Right renal cortex interstitium (tissue), 3 donors: Measurements from ENCODE around the gene GAN. TPM values are rescaled to one million over a fixed set of nuclear protein-coding genes. Genes with fewer than 3 reads are reported as not detected.

Experiments
- DNase-seq, 3 donors: peaks; one replicate each; pipeline ENCODE4 v3.0.0-alpha.2; 2013; ENCODE audit warnings: low read depth in 3 of 3, low spot score in 2 of 3
- polyA plus RNA-seq, 3 donors: library from polyadenylated mRNA; unstranded; fragments of 120-200 nt; gene quantifications; one replicate each; pipeline ENCODE4 v1.2.1, GENCODE V29; 2013; ENCODE audit not compliant: insufficient read length in 3 of 3

The GAN gene, protein sequence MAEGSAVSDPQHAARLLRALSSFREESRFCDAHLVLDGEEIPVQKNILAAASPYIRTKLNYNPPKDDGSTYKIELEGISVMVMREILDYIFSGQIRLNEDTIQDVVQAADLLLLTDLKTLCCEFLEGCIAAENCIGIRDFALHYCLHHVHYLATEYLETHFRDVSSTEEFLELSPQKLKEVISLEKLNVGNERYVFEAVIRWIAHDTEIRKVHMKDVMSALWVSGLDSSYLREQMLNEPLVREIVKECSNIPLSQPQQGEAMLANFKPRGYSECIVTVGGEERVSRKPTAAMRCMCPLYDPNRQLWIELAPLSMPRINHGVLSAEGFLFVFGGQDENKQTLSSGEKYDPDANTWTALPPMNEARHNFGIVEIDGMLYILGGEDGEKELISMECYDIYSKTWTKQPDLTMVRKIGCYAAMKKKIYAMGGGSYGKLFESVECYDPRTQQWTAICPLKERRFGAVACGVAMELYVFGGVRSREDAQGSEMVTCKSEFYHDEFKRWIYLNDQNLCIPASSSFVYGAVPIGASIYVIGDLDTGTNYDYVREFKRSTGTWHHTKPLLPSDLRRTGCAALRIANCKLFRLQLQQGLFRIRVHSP
- 1 to 10 TPM; 2.1 to 2.6 (median 2.1) TPM for polyA plus RNA-seq

DNA sequence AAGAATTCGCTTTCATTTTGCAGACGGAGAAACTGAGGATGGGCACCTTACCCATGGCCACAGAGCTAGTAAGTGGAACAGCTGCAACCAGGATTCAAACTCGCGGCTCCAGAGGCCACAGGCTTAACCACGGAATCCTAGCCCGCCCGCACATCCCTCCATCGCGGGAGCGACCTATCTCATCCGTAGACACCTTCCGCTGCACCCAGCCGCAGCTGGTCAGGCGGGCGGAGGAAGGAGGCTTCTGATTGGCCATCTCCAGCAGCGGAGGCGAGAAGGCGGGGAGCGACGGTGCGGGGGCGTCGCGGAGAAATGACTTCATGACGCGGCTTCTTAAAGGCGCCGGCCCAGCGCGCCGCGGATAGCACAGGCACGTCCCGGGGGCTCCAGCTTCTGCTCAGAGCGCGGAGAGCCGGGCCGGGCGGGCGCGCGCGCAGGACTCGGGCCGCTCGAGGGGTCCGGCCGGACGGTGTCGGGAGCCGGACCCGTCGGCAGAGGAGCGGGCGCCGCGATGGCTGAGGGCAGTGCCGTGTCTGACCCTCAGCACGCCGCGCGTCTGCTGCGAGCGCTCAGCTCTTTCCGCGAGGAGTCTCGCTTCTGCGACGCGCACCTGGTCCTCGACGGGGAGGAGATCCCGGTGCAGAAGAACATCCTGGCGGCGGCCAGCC is at the start of gene GAN:
Gene GAN, plus strand, starts transcription at position 360 of the 668 bp plus-strand sequence. Its CDS starts 152 bp downstream, at position 512.
- DNase-seq = peak; percentile 81 to 90 (median 83)

DNA sequence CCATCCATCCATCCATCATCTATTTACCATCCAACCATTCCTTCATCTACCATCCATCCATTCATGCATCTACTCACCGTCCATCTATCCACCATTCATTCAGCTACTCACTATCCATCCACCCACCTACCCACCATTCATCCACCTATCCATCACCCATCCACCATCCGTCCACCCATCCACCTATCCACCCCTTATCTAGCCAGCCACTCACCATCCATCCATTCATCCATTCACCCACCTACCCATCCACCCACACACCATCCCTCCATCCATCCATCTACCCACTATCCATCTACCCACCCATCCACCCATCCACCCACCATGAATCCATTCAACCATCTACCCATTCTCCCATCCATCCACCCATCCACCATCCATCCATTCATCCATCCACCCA is 49.7 kb upstream of the GAN start:
- no peak for DNase-seq

DNA sequence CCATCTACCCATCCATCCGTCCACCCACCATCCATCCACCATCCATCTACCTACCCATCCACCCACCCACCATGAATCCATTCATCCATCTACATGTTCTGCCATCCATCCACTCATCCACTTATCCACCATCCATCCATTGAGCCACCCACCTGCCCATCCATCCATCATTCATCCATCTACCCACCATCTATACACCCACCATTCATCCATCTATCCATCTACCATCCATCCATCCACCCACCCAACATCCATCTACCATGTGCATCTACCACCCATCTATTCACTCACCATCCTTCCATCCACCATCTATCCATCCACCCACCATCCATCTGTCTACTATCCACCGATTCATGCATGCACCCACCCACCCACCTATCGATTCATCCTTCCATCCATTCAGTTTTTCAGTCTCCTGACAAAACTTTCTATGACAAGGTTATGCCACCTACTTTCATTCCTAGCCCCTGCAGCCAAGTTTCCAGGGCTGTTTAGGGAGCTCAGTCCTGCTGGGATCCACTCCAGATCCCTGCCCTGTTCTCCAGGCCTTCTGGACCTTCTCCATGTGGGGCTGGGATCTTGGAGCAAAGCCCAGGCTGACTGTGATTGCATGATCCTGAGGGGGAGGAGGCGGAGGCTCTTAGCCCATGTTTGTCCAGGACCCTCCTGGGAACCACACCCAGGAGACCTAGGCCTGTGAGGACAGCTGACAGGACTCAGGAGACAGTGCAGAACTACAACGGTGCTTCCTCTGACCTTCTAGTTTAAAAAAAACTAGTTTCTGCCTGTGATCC is 48.9 kb upstream of the GAN start:
- DNase-seq = no peak

DNA sequence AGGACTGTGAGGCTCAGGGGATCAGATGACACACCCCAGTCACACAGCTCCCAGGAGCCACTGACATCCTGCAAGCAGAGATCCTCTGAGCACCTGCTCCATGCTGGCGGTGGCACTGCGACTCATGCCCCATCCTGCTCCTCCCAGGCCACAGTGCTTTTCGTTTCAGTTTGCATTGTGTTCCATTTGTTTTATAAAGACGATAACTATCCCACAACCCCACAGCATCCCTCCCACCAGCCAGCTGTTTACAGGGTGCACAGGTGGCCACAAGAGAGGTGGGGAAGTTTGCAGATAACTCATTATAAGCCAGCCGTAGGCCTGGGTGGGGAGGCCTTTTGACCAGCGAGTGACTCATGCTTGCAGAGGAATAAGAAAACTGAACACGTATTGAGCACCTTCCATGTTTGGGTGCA is 48.1 kb upstream of the GAN start:
- no peak for DNase-seq

DNA sequence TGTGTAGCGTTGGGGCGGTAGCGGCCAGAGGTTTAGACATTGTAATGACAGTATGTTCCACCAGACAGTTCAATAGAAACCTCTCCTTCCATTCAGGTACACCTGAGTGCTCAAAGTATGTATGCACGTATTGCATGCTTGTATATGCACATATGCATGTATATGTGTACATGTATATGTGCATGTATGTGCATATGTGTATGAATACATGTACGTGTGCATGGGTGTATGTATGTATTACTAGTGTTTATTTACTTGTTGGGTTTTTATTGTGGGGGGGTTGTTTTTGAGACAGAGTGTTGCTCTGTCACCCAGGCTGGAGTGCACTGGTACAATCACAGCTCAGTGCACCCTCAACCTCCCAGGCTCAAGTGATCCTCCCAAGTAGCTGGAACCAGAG is 46.3 kb upstream of the GAN start:
- DNase-seq = no peak

DNA sequence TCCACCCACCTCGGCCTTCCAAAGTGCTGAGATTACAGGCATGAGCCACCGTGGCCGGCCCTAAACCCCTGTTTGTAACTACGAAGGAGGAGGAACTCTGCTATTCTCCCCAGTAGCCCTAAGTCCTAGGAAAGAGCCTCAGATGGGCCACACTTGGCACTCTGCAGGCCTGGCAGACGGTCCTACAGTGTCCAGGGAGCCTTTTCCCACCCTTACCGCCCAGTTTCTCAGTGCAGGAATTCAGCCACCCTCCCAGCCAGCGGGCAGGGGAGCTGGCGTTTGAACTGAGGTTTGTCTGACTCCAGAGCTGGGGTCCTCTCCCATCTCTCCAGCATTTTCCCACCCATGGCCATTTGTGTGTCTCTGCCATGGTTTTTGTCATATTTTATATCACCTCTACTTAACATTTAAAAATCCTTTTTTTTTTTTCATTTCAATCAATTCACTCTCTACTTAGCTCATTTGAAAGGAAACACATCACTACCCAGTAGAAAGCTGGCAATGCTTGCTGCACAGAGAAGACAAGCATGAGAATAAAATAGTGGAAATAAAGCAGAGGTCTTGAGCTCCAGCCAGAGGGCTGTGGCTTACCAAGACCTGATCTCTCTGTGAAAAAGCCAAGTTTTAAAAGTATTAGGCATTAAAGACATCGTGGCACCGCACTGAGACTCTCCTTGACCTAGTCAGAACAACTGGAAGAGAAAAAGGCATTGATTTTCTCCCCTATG is 41.4 kb upstream of the GAN start:
- DNase-seq = no peak

DNA sequence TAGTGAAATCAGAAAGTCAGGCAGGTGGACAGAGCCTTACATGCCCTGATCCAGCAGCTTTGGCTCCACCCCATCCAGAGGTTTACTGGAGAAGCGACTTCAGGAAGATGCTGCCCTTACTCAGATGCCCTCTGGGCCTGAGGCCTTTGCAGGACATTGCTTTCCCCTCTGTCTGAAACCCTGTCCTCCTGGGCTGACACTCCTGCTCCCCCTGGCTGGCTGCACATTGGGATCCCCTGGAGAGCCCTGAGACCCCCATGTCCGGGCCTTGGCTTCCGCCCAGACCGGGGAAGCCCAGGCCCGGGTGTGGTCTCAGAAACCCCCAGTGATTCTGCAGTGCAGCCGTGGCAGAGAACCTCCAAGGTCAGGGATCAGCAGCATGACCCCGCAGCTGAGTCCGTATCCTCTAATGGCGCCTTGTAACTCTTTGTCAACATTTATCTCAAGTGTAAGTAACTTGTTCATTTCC is 39.7 kb upstream of the GAN start:
- no peak for DNase-seq

DNA sequence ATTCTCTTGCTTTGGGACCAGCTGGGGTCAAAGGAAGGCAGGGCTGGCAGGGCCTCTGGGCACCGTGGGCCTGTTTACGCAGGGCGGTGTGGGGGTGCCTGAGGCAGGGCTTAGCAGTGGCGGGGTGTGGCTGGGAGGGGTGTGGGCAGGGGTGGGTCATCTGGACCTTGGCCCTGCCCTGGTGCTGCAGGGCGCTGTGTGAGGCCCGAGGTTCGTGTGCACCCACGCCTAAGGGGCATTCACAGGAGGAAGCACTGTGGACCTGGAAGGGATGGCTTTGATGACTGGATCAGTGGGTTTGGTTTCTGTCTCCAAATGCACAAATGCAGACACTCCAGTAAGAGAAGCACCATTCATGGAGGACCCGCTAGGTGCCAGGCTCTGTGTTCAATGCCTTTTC is 39.0 kb upstream of the GAN start:
- DNase-seq = no peak

DNA sequence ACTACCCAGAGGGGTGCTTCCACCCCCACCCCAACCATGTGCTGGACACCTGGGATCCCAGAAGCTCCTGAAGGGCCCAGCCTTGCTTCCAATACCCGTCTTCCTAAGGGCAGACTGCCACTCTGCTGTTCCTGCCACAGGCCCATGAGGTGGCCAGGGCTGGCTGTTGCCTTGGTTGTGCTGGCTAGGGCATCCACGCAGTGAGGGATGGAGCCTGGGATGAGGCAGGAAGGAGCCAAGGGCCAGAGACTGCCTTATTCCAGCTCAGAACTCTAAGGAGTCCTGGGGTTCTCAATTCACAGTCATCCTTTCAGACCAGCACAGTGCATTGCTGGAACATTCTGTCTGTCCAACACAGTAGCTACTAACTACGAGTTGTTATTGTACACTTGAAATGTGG is 38.4 kb upstream of the GAN start:
- DNase-seq = no peak

DNA sequence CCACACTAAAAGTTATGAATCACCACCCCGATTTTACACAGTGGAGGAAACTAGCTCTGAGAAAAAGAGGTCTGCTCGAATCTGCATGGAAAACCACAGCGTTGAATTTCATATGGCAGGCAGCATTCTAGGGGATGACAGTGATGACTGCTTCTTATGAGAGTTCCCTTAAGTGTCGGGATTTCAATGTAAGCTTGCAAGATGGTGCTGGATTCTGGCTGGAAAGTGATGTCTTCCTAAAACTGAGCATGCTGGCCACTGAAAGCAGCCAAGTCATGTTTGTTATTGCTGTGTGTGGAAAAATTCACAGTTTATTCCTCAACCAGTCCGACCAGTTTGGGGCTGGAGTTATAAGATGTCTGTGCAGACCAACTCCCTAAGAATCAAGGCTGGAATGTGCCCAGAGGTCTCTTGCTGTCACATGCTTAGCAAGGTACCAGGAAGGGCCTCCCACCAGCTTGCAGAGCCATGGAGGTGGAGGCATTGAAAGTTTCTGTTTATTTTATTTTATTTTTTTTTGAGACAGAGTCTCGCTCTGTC is 37.2 kb upstream of the GAN start:
- no peak for DNase-seq

DNA sequence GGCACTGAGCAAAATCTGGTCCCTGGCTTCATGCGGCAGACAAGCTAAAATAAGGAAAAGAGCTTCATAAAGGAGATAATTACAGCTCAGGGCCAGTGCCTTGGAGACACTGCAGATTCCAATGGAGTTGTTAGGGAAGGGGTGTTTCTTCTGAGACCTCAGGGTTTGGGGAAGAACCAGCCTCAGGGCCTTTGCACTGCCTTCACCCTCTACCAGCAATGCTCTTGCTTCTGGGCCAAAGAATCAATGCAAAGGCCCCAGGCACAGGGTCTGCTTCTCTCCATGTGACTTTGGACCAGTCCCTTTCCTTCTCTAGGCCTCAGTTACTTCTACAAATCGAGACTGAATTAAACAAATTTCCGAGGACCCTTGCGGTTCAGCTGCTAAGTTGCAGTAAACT is 36.2 kb upstream of the GAN start:
- DNase-seq = no peak

DNA sequence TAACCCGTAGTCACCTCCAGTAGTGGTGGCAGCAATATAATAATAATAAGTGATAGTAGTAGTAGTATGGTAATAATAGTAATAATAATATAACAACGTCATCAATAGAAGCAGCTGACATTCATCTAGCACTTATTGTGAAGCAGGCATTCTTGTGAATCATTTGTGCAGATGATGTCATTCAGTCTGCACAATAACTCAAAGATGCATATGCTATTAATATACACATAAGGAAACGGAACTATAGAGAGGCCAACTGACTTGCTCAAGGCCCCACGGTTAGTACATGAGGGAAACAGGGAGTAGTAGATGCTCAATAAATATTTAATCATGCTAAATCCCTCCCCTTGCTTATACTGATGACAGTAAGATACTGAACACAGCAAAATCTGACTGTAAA is 35.4 kb upstream of the GAN start:
- DNase-seq = no peak

DNA sequence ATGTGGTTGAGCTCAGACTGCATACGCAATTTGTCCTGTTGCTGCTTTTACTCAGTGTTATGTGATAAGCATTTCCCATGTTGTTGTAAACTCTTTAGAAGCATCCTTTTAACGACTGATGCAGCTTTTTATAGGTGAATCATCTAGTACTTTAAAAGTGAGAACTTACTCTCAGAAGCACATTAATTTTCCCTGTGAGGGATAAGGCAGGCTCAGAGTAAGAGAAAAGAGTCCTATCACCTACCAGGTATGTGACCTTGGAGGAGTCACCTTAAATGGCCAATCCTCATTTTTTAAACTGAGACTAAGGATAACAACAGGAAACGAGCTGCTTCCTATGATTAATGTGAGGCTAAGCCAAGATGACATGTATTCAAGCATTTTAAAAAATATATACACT is 34.4 kb upstream of the GAN start:
- DNase-seq = no peak

DNA sequence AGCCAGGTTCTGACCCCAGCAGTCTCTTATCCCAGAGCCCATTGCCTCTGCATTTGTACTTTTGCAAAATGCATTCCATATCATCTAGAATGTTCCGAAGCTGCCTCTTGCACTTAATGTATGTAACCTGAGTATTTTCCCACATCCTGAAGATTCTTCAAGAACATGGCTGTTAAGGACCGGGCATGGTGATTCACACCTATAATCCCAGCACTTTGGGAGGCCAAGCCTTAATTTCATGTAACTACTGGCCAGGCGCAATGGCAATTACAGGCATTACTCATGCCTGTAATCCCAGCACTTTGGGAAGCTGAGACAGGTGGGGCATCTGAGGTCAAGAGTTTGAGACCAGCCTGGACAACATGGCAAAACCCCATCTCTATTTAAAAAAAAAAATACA is 31.7 kb upstream of the GAN start:
- no peak for DNase-seq

DNA sequence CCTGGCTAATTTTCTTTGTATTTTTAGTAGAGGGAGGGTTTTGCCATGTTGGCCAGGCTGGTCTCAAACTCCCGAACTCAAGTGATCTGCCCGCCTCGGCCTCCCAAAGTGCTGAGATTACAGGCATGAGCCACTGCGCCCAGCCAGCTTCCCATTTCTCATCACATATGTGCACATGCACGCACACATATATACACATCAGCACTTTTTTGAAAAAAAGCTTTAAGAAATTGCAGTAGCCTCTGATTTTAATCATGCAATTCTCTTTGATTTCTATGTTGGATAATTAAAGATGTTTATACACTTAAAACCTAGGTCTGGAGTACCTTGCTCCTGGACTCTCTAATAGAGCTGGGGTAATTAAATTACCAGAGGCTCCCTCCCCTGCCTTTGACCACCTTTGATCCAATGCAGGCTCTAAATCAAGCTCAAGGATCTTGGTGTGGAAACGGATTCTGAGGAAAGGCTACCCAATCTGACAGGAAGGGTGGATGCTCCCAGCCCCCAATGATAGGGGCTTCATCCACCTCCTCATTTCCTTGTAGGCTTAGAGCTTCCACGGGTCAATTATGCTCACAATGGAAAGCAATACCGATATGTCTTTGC is 29.7 kb upstream of the GAN start:
- no peak for DNase-seq

DNA sequence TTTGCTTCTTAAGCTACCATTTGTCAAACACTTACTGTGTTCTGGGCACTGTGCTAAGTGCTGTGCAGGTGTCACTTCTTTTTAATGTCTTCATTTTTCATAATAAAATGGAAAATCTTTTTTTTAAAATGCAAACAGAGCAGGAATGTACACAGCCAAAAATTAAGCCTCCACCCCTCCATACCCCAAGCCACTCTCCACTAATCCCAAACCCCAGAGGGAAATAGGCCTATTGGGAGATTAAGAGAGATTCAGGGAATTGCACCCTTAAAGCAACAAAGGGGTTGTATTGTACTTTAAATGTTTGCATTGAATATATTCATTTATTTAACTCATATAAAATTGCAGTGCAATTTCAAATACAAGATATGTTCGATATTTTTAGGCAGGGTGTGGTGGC is 28.6 kb upstream of the GAN start:
- DNase-seq = no peak

DNA sequence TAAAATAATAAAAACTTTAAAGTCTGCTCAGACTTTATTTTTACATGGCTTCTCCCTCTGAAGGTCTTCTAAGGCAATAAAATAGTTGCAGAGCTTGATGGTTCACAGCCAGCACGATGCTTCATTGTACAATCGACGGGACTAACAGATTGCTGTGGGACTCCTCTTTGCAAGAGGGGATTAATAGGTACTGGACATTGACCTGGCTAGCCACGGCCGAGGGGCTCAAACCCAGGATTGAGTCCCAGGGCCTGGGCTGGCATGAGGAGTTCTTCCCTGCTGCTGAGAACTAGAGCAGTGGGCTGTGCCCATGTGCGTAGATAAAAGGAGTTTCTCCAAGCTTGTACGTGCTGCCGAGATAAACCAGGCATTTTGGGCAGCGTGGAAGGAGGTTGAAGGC is 23.6 kb upstream of the GAN start:
- no peak for DNase-seq

DNA sequence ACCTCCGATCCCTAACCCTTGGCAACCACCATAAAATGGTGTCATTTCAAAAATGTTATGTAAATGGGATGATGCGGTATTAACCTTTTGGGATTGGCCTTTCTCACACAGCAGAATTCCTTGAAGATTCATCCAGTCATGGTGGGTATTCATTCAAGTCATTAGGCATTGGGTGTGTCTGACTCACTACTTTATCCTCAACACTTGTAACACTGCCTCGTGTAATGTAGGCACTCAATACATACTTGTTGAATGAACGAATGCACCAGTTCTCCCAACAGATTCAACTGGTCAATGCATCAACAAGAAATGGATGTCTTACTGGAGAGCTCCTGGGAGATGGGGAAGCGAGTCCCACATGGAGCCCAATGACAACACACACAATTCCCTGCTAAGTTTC is 21.8 kb upstream of the GAN start:
- no peak for DNase-seq

DNA sequence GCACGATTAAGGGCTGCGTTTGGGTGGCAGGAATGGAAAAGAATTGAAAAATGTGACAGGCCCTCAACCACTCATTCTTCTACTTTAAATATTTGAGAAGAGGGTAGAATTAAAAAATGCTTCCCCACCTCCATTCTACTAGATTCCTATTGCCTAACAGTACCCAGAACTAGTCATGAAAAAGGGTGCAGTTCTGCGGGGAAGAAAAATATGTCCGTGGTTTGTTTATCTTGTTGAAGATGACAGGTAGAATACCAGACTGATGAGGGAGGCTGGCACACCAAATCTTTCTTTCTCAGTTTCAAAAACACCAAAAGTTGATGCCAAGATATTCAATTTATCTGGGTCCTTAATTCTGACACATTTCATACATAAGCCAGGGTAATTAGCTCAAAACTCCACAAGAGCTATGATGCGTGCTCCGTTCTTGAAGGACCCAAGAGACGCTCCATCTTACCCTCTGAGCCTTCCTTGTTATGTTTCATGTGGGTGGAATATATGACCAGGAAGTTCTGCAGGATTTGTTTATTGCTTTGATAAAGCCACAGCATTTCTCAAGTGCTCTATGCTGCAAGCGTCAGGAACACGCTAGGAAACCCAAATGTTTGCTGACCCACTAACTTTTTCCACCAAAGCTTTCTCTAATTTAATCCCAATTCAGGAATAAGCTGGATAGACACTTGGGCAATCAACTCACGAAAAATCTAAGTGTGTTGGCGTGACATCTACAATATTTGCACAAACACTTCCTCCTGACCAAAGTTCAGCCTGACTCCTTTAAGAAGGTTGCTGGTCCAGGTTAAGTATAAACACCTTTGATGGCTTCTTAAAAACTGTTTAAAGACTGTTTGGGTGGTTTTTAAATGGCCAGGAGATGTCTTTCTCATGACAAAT is 20.6 kb upstream of the GAN start:
- no peak for DNase-seq
